ENCODE measurements around the gene COQ7.

Gene COQ7

GRCh38 chr16:19086322-19087199, 19.1 kb downstream of the COQ7 start:
- DNase-seq (ENCODE audit: low read depth in 2 of 2): peak; percentile 30 to 64

DNA sequence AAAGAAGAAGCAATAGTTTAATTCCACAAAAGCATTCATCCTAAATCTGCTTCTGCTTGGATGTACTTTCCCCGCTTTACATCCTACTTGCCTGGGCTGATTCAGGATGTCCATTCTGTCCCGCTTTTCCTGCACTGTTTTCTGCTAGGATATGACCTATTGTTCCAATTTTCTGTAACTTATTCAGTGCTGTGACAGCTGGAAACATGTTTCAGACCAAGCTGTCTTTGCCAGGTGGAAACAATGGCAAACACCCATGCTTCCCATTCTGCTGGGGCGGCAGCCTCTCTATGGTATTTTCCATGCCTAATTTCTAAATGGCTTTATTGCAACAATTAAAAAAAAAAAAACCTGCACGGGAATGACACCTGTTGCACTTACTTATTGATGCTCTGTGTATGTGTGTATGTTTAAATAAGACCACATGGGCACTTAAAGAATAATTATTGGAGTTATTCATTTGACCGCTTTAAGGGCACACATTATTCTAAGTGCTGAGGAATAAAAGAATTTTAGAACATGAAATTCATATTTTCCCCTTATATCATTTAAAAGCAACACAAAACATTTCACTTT, 21.0 kb downstream of the COQ7 start:
- DNase-seq (ENCODE audit: low read depth in 2 of 2): no peak

DNA sequence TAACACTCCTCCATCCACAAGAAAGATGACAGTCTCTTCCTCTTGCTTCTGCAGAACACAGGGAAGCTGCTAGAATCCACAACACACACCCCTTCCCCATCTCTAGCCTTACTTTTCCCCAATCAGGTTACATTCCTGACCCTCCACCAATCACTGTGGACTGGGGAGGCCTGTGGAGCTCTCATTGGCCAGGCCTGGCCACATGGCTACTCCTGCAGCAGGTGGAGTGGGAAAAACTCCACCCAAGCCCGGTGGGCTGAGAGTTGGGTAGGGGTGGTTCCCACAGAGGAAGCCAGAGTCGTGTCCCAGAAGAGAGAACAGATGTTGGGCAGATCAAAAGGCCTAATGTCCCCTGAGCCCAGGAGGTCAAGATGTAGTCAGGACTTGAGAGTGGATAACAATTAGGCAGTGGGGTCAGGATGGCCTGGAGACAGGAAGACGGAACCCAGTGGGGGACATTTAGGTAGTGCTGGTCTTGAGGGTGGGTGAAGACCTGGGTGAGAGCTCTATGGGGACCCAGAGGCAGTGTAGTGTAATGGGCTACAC, 22.1 kb downstream of the COQ7 start:
- no peak for DNase-seq (ENCODE audit: low read depth in 2 of 2)

DNA sequence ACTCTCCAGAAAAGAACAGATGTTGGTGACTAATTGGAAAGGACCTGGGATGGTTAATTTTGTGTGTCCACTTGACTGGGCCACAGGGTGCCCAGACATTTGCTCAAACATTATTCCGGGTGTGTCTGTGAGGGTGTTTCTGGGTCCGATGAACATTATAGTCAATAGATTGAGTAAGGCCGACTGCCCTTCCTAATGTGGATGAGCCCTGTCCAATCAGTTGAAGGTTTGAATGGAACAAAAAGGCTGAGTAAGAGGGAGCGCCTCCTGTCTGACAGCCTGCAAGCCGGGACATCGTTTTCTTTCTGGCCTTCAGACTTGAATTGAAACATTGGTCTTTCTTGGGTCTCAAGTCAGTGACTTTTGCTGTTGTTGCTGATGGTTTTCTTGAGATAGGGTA, 23.5 kb downstream of the COQ7 start:
- no peak for DNase-seq (ENCODE audit: low read depth in 2 of 2)

DNA sequence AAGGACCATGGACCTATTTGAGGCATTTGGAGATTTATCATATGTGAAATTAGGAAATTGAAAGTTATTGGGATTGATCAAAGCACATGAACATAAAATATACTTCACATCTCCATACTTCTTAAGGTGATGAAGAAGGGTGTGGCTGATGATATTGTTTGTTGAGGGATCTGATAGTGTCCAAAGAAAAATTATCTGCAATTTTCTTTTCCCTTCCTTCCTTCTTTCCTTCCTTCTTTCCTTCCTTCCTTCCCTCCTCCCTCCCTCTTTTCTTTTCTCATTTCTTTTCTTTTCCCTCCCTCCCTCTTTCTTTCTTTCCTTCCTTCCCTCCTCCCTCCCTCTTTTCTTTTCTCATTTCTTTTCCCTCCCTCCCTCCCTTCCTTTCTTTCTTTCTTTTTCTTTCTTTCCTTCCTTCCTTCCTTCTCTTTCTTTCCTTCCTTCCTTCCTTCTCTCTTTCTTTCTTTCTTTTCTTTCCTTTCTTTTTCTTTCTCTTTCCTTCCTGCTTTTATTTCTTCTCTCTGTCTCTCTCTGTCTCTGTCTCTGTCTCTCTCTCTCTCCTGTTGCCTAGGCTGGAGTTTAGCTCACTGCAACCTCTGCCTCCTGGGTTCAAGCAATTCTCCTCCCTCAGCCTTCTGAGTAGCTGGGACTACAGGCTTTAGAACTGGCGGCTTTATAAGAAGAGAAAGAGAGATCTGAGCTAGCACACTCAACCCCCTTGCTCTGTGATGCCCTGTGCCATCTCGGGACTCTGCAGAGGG, 25.4 kb downstream of the COQ7 start:
- no peak for DNase-seq (ENCODE audit: low read depth in 2 of 2)

GRCh38 chr16:19093631-19094541, 26.5 kb downstream of the COQ7 start:
- DNase-seq (ENCODE audit: low read depth in 2 of 2): no peak

DNA sequence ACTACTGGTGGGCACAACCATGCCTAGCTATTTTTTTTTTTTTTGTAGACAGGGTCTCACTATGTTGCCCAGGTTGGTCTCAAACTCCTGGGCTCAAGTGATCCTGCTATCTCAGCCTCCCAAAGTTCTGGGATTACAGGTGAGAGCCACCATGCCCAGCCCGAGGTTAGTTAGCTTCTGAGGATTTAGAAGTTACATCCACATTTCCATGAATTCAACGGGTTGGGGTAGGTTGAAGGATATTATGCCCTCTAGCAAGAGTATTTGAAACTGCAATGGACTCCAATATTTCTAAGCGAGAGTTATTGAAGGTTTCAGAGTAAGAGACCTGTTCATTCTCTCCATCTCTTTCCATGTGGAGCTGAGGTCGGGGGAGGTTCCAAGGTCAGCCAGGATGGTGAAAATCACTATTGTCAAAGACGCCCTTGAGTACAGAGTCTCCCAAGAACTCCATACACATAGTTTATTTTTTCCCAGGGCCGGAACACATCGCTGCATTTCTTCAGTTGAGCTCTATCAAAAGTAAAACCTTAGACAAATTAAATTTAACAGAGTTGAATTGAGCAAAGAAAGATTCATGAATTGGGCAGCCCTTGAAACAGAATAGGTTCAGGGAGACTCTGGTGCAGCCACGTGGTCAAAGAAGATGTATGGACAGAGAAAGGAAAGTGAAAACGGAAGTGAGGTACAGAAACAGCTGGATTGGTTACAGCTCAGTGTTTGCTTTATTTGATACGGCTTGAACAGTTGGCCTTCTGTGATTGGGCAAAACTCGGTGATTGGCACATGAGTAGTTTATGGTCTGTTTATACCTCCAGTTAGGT, 27.3 kb downstream of the COQ7 start:
- no peak for DNase-seq (ENCODE audit: low read depth in 2 of 2)

- DNase-seq (ENCODE audit: low read depth in 2 of 2): no peak
Observed at GRCh38 chr16:19095654-19096053, 28.2 kb downstream of the COQ7 start.

DNA sequence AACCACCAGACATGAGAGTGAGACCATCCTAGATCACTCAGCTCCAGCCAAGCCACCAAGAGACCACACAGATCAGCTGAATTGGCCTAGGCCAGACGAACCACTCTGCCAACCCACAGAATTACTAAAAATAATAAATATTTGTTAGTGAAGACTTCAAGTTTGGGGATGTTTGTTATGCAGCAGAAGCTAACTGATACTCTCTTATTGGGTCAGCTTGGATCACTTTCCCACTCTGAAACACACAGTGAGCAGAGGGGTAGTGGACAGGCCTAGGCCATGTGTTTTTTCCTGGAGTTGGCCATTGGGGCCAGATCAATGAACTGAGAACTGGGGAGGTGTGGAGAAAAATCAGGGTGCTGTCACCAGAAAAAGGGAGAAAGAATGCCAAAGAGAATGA, 30.8 kb downstream of the COQ7 start:
- no peak for DNase-seq (ENCODE audit: low read depth in 2 of 2)

GRCh38 chr16:19102187-19102872, 34.9 kb downstream of the COQ7 start:
- no peak for DNase-seq (ENCODE audit: low read depth in 2 of 2)

GRCh38 chr16:19104607-19105006, 37.2 kb downstream of the COQ7 start:
- no peak for DNase-seq (ENCODE audit: low read depth in 2 of 2)

DNA sequence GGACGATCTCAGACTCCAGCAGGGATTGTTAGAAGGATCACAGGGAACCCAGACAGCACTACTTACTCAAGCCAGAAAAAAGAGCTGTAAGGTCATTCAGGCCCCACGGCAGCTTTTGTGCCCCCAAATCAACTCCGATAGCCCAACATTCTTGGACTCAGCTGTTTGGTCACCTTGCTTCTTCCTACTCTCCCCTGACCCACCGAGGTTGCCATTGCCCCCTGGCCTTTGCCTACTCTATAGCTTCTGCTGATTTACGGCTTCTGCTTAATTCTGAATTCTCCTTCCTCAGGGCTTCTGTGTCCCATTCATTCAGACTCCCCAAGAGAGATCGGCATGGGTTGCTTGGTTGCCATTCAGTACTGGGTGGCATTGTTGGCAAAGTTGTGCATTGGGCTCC, 37.7 kb downstream of the COQ7 start:
- no peak for DNase-seq (ENCODE audit: low read depth in 2 of 2)

DNA sequence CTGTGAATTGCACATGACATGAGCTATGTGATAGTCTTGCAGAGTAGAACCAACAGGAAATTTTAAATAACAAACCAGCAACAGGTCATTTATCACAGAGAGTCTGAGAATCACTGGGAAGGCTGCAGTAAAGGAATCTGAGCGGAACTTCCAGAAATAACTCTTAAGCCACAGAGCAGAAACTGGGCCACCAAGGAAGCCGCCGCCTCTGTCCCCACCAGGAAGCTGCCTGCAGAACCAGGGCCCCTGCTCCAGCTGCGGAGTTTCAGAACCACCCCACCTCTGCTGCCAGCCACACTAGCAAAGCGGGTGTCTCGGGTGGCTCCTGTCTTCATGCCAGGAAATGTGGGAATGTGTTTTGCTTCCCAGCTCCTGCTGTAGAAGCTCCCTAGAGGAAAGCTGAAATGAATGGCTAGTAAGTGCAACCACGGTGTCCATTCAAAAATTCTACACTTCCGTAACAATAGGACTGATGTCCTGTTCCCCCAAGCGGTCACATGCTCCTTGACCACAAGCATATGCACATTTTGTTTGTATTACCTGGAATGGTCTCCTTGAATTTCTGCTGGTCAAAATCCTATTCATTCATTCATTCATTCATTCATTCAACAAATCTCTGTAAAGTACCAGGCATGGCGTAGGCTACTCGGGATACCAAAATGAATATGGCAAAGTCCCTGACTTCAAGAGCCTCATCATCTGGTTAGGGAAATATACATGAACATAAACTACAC, 38.6 kb downstream of the COQ7 start:
- no peak for DNase-seq (ENCODE audit: low read depth in 2 of 2)

GRCh38 chr16:19106625-19107020, 39.2 kb downstream of the COQ7 start:
- no peak for DNase-seq (ENCODE audit: low read depth in 2 of 2)

- DNase-seq (ENCODE audit: low read depth in 2 of 2): no peak
Observed at GRCh38 chr16:19108409-19109287, 41.2 kb downstream of the COQ7 start.

DNA sequence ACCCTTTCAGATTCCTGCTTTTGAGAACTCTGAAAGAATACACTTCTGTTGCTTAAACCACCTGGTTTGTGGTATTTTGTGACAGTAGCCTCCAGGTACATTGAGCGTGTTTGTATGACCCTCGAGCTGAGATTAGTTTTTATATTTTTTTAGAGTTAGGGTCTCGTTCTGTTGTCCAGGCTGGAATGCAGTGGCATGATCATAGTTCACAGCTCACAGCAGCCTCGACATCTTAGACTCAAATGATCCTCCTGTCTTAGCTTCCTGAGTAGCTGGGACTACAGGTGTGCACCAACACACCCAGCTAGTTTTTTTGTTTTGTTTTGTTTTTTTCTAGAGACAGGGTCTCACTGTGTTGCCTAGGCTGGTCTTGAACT, 41.9 kb downstream of the COQ7 start:
- no peak for DNase-seq (ENCODE audit: low read depth in 2 of 2)

GRCh38 chr16:19110537-19111360, 43.3 kb downstream of the COQ7 start:
- no peak for DNase-seq (ENCODE audit: low read depth in 2 of 2)

GRCh38 chr16:19112099-19112407, 44.6 kb downstream of the COQ7 start:
- DNase-seq (ENCODE audit: low read depth in 2 of 2): no peak

Measured in stimulated activated CD4-positive, alpha-beta T cell treated with anti-CD3 and anti-CD28 coated beads, Interleukin-1b, Interleukin-23, amount 100 ng/mL, for 1 hour (primary cell).